GM23248 (cell line): Measurements from ENCODE around the gene FAM50B. TPM values are rescaled to one million over a fixed set of nuclear protein-coding genes. Genes with fewer than 3 reads are reported as not detected.
A peak's percentile ranks its signal among the peaks of the same experiment; 100 is the strongest.

Experiments used
- DNase-seq: peaks from one replicate; pipeline ENCODE4 v3.0.0-alpha.2; 2015
- H2AFZ ChIP-seq: fragments of 200-600 bp; sonication (generic); 2 replicates; pipeline ENCODE4 v1.6.1; 2016; ENCODE audit warnings: antibody characterized with exemption
- H3F3A ChIP-seq: fragments of 200-600 bp; sonication (generic); 2 replicates; pipeline ENCODE4 v1.6.1; 2016; ENCODE audit warnings: mild to moderate bottlenecking, antibody characterized with exemption, mixed run types; ENCODE audit not compliant: insufficient read depth
- H3K27ac ChIP-seq: fragments of 200-600 bp; sonication (generic); 2 replicates; pipeline ENCODE4 v1.5.1; 2016; ENCODE audit warnings: mild to moderate bottlenecking
- H3K27me3 ChIP-seq: fragments of 200-600 bp; sonication (generic); replicated peaks from 2 replicates; pipeline ENCODE4 v1.6.1; 2016; ENCODE audit warnings: mild to moderate bottlenecking; ENCODE audit not compliant: insufficient read depth
- H3K36me3 ChIP-seq: fragments of 200-600 bp; sonication (generic); 2 replicates; pipeline ENCODE4 v1.6.1; 2016; ENCODE audit warnings: low read depth, mild to moderate bottlenecking
- H3K4me1 ChIP-seq: fragments of 200-600 bp; sonication (generic); 2 replicates; pipeline ENCODE4 v1.6.1; 2016; ENCODE audit warnings: mild to moderate bottlenecking; ENCODE audit not compliant: insufficient read depth
- H3K4me2 ChIP-seq: fragments of 200-600 bp; sonication (generic); one replicate; pipeline ENCODE4 v1.6.1; 2016; ENCODE audit warnings: mild to moderate bottlenecking; ENCODE audit not compliant: unreplicated experiment
- H3K4me3 ChIP-seq: fragments of 200-600 bp; sonication (generic); 2 replicates; pipeline ENCODE4 v1.5.1; 2016; ENCODE audit warnings: mild to moderate bottlenecking
- H3K79me2 ChIP-seq: fragments of 200-600 bp; sonication (generic); 2 replicates; pipeline ENCODE4 v1.6.1; 2016; ENCODE audit warnings: mild to moderate bottlenecking; ENCODE audit not compliant: insufficient read depth
- H3K9ac ChIP-seq: fragments of 200-600 bp; sonication (generic); 2 replicates; pipeline ENCODE4 v1.6.1; 2016; ENCODE audit warnings: mild to moderate bottlenecking
- H3K9me2 ChIP-seq: fragments of 200-600 bp; sonication (generic); 2 replicates; pipeline ENCODE4 v1.6.1; 2016; ENCODE audit warnings: mixed run types, mild to moderate bottlenecking, moderate library complexity; ENCODE audit not compliant: insufficient read depth
- H3K9me3 ChIP-seq: fragments of 200-600 bp; sonication (generic); one replicate; pipeline ENCODE4 v1.6.1; 2017; ENCODE audit warnings: low read depth
- H4K20me1 ChIP-seq: fragments of 200-600 bp; sonication (generic); 2 replicates; pipeline ENCODE4 v1.6.0; 2016; ENCODE audit not compliant: insufficient read depth
- EZH2 ChIP-seq: fragments of 200-600 bp; sonication (generic); IDR thresholded peaks from 2 replicates; pipeline ENCODE4 v1.6.1; 2018; ENCODE audit warnings: antibody characterized with exemption, mild to moderate bottlenecking; ENCODE audit not compliant: insufficient read depth, poor library complexity, severe bottlenecking
- EZH2phosphoT487 ChIP-seq: fragments of 200-600 bp; sonication (generic); IDR thresholded peaks from 2 replicates; pipeline ENCODE4 v1.6.1; 2018; ENCODE audit warnings: antibody characterized with exemption, moderate library complexity, mild to moderate bottlenecking, low read depth; ENCODE audit not compliant: insufficient read depth
- WGBS, 2 experiments: methylation state at CpG; one replicate each; pipeline ENCODE4 v1.1.6; 2015 to 2017; ENCODE audit warnings: low lambda C conversion rate in 2 of 2, low coverage in 1 of 2; ENCODE audit errors: missing lambda C conversion rate in 2 of 2; 5-methylcytosine and 5-hydroxymethylcytosine counted together
- in situ Hi-C: fragments of 300-500 bp; cut with MboI; formaldehyde crosslinking; loops from 2 replicates; pipeline ENCODE4 v1.15.0; 2020
- polyA plus RNA-seq: library from polyadenylated mRNA; unstranded; fragments of >200 nt; fragmentation: Nextera tagmentation; extraction: Ambion mirVana; gene quantifications from 2 replicates; pipeline ENCODE4 v1.2.1, GENCODE V29; 2016
- total RNA-seq: library from RNA; depleted of rRNA; stranded (reverse); fragments of >200 nt; shearing (Covaris generic); gene quantifications from 2 replicates; pipeline ENCODE4 v1.2.3, GENCODE V29; 2014

The FAM50B gene
- total and polyA plus RNA-seq, 2 experiments from 2014 or later = 7.6 to 12.1 TPM

DNA sequence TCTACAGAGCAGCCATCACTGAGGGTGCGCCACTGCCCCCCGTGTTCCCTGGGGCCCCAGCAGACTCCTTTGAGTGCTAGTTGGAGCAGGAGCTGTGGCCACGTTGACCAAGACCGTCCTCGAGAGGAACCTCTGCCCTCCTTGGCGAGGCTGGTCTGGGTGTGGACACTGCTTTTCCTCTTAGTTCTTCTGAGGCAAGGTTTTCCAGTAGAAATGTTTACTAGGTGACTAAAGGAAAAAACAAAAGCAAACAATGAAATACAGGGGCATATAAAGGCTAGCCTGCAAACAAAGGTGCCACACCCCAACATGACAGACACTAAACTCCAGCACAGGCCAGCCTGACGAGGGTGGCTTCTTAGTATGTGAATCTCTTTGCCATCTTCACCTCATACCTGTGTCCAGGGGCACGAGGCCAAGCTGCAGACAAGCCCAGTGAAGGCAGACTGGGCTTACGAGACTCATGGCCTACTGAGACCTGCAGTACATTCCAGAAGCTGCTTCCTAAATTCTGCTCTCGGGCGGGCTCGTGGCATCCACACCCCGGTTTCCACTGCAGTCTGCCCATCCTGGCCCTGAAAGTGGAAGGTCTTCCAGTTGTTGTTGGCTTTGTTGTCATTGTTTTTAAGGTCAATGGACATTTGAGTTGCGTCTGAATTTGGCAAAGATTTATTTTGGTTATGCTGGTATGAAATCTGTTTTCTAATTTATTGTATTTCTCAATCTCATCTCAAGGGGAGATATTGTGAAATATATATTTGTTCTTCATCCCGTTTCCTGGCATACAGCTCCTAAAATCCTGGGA, 39.2 kb downstream of the FAM50B start:
- in situ Hi-C loops = loop anchor here (10.0 kb wide), 1 partner anchor 144 kb away; no protein-coding TSS in a partner anchor
- H3F3A ChIP-seq = peaks cover 16% of the 10 kb centered on the region
- H3K9me2 ChIP-seq = no peaks in the 10 kb centered on the region
- no peak overlapping the region for H3K4me3 ChIP-seq
- 44 to 48% methylated on average over 15 of the region's 15 CpGs for WGBS, 2 experiments
- peak overlapping the region; percentile 61; the same call in 1 of the 2 replicates for H2AFZ ChIP-seq
- H3K79me2 ChIP-seq = no peaks in the 10 kb centered on the region
- H3K36me3 ChIP-seq = no peaks in the 10 kb centered on the region
- no peak overlapping the region for H3K4me2 ChIP-seq
- H3K27ac ChIP-seq = no peak overlapping the region
- peaks cover 21% of the 10 kb centered on the region for H3K4me1 ChIP-seq
- no peak overlapping the region for H3K9ac ChIP-seq
- H3K27me3 ChIP-seq = no peaks in the 10 kb centered on the region
- peak; percentile 21 for DNase-seq
- H3K9me3 ChIP-seq = no peaks in the 10 kb centered on the region
- no peaks in the 10 kb centered on the region for H4K20me1 ChIP-seq
- TF ChIP-seq EZH2 (no peak), EZH2phosphoT487 (no peak)

DNA sequence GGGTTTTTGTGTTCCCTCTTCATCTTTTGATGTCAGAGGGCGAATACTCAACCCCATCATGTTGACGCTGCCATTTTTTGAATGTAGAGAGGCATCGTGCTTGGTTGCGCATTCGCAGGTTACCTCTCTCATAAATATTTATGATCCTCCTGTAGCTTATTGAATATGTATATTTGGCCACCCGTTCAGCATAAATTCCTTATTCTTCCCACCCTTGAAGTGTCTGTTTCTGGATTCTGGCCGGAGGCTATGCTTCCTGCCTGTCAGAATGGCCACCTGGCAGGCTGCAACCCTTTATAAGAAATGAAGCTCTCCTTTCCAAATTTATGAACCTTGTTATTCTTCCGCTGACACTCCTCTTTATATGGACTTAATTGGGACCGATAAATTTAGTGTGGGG, 40.9 kb downstream of the FAM50B start:
- Histone ChIP-seq H3K79me2 (no peaks in the 10 kb centered on the region), H3K36me3 (no peaks in the 10 kb centered on the region), H4K20me1 (no peaks in the 10 kb centered on the region), H3K4me2 (no peak overlapping the region), H3K4me1 (peaks cover 8% of the 10 kb centered on the region; the same call in 1 of the 2 replicates), H3K4me3 (no peak overlapping the region), H3F3A (0 out of 2 replicates have a peak, but pooled peaks cover 3% of the 10 kb centered on the region), H3K27me3 (no peaks in the 10 kb centered on the region), H3K9me2 (no peaks in the 10 kb centered on the region), H3K27ac (no peak overlapping the region), H3K9ac (no peak overlapping the region), H3K9me3 (no peaks in the 10 kb centered on the region), H2AFZ (no peak overlapping the region)
- in situ Hi-C loops = no loop called here
- WGBS, 2 experiments = 76 to 78% methylated on average over 9 of the region's 9 CpGs
- no peak for TF ChIP-seq EZH2phosphoT487
- TF ChIP-seq EZH2 = no peak
- no peak for DNase-seq

DNA sequence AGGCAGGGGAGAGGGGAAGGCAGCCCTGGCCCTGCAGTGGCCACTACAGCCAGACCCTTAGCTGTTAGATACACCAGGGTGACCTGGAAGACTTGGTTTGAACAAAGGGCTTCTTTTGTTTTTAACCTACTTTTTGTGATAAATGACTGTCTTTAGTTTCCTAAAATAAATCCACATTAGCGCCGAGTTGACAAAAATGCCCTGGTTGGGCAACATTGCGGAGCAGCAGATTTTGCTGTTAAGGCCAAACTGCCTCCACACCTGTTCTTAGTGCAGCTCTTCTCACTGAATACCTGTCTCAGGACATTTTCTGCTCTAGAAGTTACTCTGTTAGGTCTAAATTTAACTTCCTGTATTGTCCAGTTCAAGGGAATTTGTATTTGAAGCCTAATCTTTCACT, 42.7 kb downstream of the FAM50B start:
- no peaks in the 10 kb centered on the region for H3K79me2 ChIP-seq
- no peak for TF ChIP-seq EZH2
- no peak for TF ChIP-seq EZH2phosphoT487
- H3K36me3 ChIP-seq = no peaks in the 10 kb centered on the region
- H3K9me2 ChIP-seq = no peaks in the 10 kb centered on the region
- H3K27ac ChIP-seq = no peak overlapping the region
- H3K27me3 ChIP-seq = no peaks in the 10 kb centered on the region
- 64 to 67% methylated on average over 3 of the region's 3 CpGs for WGBS, 2 experiments
- H4K20me1 ChIP-seq = no peaks in the 10 kb centered on the region
- DNase-seq = no peak
- in situ Hi-C loops = no loop called here
- H3K9ac ChIP-seq = no peak overlapping the region
- 0 out of 2 replicates have a peak, but pooled peaks cover 3% of the 10 kb centered on the region for H3F3A ChIP-seq
- H3K4me1 ChIP-seq = peaks cover 8% of the 10 kb centered on the region; the same call in 1 of the 2 replicates
- H3K9me3 ChIP-seq = no peaks in the 10 kb centered on the region
- H3K4me3 ChIP-seq = no peak overlapping the region
- H3K4me2 ChIP-seq = no peak overlapping the region
- H2AFZ ChIP-seq = 0 out of 2 replicates have a peak overlapping the region, but pooled peaks have one; percentile 0

DNA sequence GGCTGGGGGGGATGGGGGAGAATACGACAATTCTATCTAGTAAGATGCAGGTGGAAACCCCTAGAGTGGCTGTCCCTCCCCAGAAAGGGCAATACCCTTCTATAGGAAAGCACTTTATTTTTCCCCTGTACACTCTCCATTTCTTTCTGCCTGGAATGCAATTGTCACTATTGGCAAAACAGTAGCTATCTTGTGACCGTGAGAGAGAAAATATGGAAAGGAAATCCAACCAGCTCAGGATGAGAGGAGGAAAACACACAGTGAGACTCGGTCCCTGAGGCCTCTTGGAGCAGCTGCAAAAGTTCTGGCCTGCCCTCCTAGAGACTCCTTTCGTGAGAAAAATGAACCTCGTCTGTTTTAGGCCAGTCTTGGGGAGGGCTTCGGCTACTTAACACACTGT, 43.4 kb downstream of the FAM50B start:
- Histone ChIP-seq H3K27ac (no peak overlapping the region), H4K20me1 (no peaks in the 10 kb centered on the region), H3K9ac (no peak overlapping the region), H3K4me2 (no peak overlapping the region), H3K9me2 (no peaks in the 10 kb centered on the region), H3K9me3 (no peaks in the 10 kb centered on the region), H2AFZ (no peak overlapping the region), H3F3A (0 out of 2 replicates have a peak, but pooled peaks cover 3% of the 10 kb centered on the region), H3K36me3 (no peaks in the 10 kb centered on the region), H3K27me3 (no peaks in the 10 kb centered on the region), H3K4me3 (no peak overlapping the region), H3K79me2 (no peaks in the 10 kb centered on the region), H3K4me1 (peaks cover 8% of the 10 kb centered on the region; the same call in 1 of the 2 replicates)
- in situ Hi-C loops = no loop called here
- 57 to 65% methylated on average over 6 of the region's 6 CpGs for WGBS, 2 experiments
- no peak for DNase-seq
- TF ChIP-seq EZH2 (no peak), EZH2phosphoT487 (no peak)
